ENCODE measurements around the gene USP17L25.
"Not testable (repeated sequence)": the region's sequence is repeated elsewhere in the genome, so short reads cannot be mapped to it uniquely, and the experiment has no call there.

GRCh38 chr4:9339103-9339502 lies 9.4 kb downstream of the USP17L25 start, which contains the start of gene USP17L5:
- TF ChIP-seq, protein P1, sequence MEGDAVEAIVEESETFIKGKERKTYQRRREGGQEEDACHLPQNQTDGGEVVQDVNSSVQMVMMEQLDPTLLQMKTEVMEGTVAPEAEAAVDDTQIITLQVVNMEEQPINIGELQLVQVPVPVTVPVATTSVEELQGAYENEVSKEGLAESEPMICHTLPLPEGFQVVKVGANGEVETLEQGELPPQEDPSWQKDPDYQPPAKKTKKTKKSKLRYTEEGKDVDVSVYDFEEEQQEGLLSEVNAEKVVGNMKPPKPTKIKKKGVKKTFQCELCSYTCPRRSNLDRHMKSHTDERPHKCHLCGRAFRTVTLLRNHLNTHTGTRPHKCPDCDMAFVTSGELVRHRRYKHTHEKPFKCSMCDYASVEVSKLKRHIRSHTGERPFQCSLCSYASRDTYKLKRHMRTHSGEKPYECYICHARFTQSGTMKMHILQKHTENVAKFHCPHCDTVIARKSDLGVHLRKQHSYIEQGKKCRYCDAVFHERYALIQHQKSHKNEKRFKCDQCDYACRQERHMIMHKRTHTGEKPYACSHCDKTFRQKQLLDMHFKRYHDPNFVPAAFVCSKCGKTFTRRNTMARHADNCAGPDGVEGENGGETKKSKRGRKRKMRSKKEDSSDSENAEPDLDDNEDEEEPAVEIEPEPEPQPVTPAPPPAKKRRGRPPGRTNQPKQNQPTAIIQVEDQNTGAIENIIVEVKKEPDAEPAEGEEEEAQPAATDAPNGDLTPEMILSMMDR (IDR thresholded peaks at IDR 0.05) = not testable (repeated sequence)
- not testable (repeated sequence) for TF ChIP-seq POLR2A, POLR2AphosphoS5 (IDR thresholded peaks at IDR 0.05)

Data from breast epithelium (tissue), 3 donors.